Subcutaneous adipose tissue (tissue), 4 donors: ENCODE measurements around the gene TWNK. TPM values are rescaled to one million over a fixed set of nuclear protein-coding genes. Genes with fewer than 3 reads are reported as not detected.

Source experiments
- total RNA-seq, 4 donors: library from RNA; depleted of rRNA; stranded (reverse); fragments of >200 nt; gene quantifications; one replicate each; pipeline ENCODE4 v1.1.0, GENCODE V29; 2016
- TF ChIP-seq, protein P1 (sequence below): fragments of 450-650 bp; IDR thresholded peaks from one replicate; pipeline ENCODE4 v1.5.1; 2016; ENCODE audit warnings: low read depth, mild to moderate bottlenecking, control low read depth, antibody characterized with exemption, moderate library complexity

Gene TWNK
- total RNA-seq, 4 donors from 2014 or later: 2.4 to 6.2 (median 3.3) TPM

DNA sequence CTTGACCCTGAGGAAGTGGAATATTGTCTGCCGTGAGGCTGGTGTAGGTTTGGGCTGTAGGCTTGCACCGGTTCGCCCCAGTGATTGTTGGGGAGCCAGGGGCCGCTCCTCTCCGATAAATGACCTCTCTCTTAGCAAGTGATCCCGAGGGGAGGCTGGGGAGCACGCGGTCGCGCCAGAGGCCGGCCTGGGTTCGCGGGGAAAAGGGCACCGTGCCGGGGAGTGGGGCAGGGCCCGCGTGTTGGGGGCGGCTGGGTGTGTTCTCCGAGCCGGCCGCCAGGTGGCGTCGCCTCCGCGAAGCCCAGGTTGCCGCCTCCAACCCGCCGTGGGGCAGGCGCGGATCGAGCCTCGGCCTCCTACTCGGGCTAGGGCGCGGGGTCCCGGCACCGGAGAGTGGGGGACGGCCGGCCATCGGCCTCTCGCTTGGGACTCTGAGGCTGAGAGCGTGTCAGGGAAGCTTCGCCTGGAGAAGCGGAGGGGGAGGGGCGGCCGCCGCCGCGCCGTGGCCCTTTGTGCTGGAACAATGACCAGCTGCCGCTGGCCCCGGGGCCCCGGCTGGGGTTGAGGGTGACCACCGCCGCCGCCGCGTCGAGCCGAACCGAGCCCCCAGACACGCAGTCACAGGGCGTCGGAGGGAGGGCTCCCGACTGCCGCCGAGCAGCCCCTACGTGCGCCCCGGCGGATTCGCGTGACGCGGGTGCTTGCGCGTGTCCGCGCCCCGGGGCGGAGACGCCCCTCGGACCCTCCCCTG is 11.8 kb downstream of the TWNK start:
- TF ChIP-seq, protein P1, sequence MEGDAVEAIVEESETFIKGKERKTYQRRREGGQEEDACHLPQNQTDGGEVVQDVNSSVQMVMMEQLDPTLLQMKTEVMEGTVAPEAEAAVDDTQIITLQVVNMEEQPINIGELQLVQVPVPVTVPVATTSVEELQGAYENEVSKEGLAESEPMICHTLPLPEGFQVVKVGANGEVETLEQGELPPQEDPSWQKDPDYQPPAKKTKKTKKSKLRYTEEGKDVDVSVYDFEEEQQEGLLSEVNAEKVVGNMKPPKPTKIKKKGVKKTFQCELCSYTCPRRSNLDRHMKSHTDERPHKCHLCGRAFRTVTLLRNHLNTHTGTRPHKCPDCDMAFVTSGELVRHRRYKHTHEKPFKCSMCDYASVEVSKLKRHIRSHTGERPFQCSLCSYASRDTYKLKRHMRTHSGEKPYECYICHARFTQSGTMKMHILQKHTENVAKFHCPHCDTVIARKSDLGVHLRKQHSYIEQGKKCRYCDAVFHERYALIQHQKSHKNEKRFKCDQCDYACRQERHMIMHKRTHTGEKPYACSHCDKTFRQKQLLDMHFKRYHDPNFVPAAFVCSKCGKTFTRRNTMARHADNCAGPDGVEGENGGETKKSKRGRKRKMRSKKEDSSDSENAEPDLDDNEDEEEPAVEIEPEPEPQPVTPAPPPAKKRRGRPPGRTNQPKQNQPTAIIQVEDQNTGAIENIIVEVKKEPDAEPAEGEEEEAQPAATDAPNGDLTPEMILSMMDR: no peak

GRCh38 chr10:100999742-101000126 is 12.4 kb downstream of the TWNK start, which contains the start of gene LZTS2:
Gene LZTS2 (plus strand): TSS chr10:100999808. CDS start chr10:101002539, 2,731 bp downstream.
- TF ChIP-seq, protein P1: no peak

DNA sequence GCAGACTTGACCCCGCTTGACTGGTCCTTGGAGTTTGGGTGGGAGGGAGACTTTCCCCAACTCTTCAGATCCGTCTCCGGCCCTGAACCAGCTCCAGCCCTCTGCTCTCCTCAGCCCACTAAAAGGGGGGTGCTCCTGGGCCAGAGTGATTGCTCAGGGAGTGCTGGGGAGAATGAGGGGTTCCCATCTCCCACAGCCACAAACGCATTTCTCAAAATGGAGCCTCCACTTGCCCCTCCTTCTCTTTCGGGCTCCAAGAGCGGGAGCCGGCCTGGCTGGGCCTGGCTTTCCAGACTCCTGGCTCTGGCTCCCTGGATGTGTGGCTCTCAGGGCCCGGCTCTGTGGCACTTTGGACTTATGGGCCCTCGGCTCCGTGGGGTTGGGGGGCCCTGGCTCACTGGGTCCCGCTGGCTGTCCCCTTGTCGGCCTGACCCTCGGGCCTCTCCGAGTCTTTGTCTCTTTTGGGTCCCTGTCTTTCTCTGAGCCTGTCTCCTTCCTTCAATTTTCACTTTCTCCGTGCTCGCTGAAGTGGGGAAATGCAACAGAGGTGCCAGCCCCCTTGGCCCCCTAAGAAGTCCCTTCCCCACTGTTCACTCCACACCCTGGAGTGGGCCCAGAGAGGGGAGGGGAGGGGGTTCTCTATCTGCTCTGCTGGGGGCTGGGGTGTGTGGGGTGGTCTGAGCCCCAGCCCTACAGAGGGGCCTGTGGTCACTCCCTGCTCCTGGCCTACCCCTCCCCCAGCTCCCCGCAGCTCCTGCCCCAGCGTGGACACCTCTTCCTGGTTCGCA is 13.0 kb downstream of the TWNK start:
- TF ChIP-seq, protein P1: no peak

GRCh38 chr10:101000915-101001658 is 13.7 kb downstream of the TWNK start:
- TF ChIP-seq, protein P1: no peak

DNA sequence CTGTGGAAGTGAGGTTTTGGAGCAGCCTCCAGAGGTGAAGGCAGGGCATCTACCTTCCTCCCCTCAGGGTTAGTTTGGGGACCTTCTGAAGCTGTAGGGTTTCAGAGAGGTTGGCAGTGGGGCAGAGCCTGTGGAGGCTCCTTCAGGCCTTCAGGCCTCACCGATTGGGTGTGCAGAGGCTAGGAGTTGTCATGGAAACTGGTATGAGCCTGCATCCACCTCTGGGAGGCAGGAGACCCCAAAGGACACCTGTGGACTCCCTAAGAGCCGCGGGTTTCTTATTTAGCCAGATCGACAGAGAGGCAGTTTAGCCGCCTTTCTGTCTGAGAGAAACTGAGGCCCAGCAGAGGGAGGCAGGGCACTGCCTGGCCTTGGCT is 14.3 kb downstream of the TWNK start:
- TF ChIP-seq, protein P1: no peak

- TF ChIP-seq, protein P1: no peak
Measured at GRCh38 chr10:101002456-101002855, 15.1 kb downstream of the TWNK start.
